ENCODE measurements around the gene FKBP5.
"Not testable (repeated sequence)": the region's sequence is repeated elsewhere in the genome, so short reads cannot be mapped to it uniquely, and the experiment has no call there.

The FKBP5 gene
- total RNA-seq: 57.5 to 116 (median 82.7) reads per million in 9 experiments

GRCh38 chr6:35688605-35689322, at the start of gene FKBP5:
FKBP5 (minus strand) TSS chr6:35688915; CDS start chr6:35642824, 46,091 bp downstream.
- Mint-ChIP-seq H3K4me1 (ENCODE audit: low read depth in 2 of 2) (peaks cover 12 to 13% of the 10 kb centered on the region in 2 donors), H3K4me3 (peak within 1 kb of the TSS; percentile 92 to 96), H3K27ac (peak within 1 kb of the TSS; percentile 87 to 92), H3K36me3 (ENCODE audit: insufficient read depth) (peaks cover under 1% of the 10 kb centered on the region), H3K9me3 (no peaks in the 10 kb centered on the region), H3K27me3 (no peaks in the 10 kb centered on the region)
- DNase-seq (peak; percentile 77 to 81 (median 81)), ATAC-seq (replicated peaks) (peak; percentile 86)

GRCh38 chr6:35737413-35738211, 48.9 kb upstream of the FKBP5 start:
- ATAC-seq (replicated peaks) (peak; percentile 73), DNase-seq (peak; percentile 37 to 41 (median 37))
- peak overlapping the region in 1 of 2 donors; percentile 42 for H3K4me3 Mint-ChIP-seq
- no peaks in the 10 kb centered on the region for H3K9me3 Mint-ChIP-seq
- peaks cover 25 to 28% of the 10 kb centered on the region in 2 donors for H3K4me1 Mint-ChIP-seq (ENCODE audit: low read depth in 2 of 2)
- peak overlapping the region; percentile 6 to 79 for H3K27ac Mint-ChIP-seq
- peaks cover 0 to 1% of the 10 kb centered on the region in 2 donors for H3K27me3 Mint-ChIP-seq
- H3K36me3 Mint-ChIP-seq (ENCODE audit: insufficient read depth): peaks cover 2% of the 10 kb centered on the region

- H3K4me1 Mint-ChIP-seq (ENCODE audit: low read depth in 2 of 2): peaks cover 31 to 33% of the 10 kb centered on the region in 2 donors
- H3K4me3 Mint-ChIP-seq: peak within 1 kb of the TSS in 1 of 2 donors; percentile 42
- no peaks in the 10 kb centered on the region for H3K9me3 Mint-ChIP-seq
- no peak for ATAC-seq (replicated peaks)
- no peak for DNase-seq
- H3K27me3 Mint-ChIP-seq: no peaks in the 10 kb centered on the region
- peak within 1 kb of the TSS; percentile 6 to 79 for H3K27ac Mint-ChIP-seq
- H3K36me3 Mint-ChIP-seq (ENCODE audit: insufficient read depth): peaks cover 2% of the 10 kb centered on the region
Observed at GRCh38 chr6:35736982-35737412, 48.3 kb upstream of the FKBP5 start, which contains the start of gene ARMC12. ARMC12 (plus strand) TSS chr6:35737032; CDS start chr6:35737109, 77 bp downstream.

GRCh38 chr6:35736253-35736894, 47.7 kb upstream of the FKBP5 start:
- DNase-seq (peak; percentile 85 to 88 (median 88)), ATAC-seq (replicated peaks) (peak; percentile 37)
- Mint-ChIP-seq H3K9me3 (no peaks in the 10 kb centered on the region), H3K36me3 (ENCODE audit: insufficient read depth) (peaks cover 7% of the 10 kb centered on the region), H3K4me3 (no peak overlapping the region), H3K27me3 (no peaks in the 10 kb centered on the region), H3K4me1 (ENCODE audit: low read depth in 2 of 2) (peaks cover 34 to 35% of the 10 kb centered on the region in 2 donors), H3K27ac (no peak overlapping the region)

- Mint-ChIP-seq H3K4me3 (no peak overlapping the region), H3K9me3 (no peaks in the 10 kb centered on the region), H3K36me3 (ENCODE audit: insufficient read depth) (peaks cover 8% of the 10 kb centered on the region), H3K27ac (no peak overlapping the region), H3K4me1 (ENCODE audit: low read depth in 2 of 2) (peaks cover 36 to 39% of the 10 kb centered on the region in 2 donors), H3K27me3 (no peaks in the 10 kb centered on the region)
- no peak for ATAC-seq (replicated peaks)
- no peak for DNase-seq
Observed at GRCh38 chr6:35735452-35735851, 46.7 kb upstream of the FKBP5 start.

GRCh38 chr6:35734319-35734718, 45.6 kb upstream of the FKBP5 start:
- not testable (repeated sequence) for H3K4me3 Mint-ChIP-seq; DNase-seq; H3K27me3 Mint-ChIP-seq; H3K9me3 Mint-ChIP-seq; ATAC-seq (replicated peaks); H3K36me3 Mint-ChIP-seq (ENCODE audit: insufficient read depth); H3K27ac Mint-ChIP-seq
- H3K4me1 Mint-ChIP-seq (ENCODE audit: low read depth in 2 of 2): peaks cover 42 to 50% of the 10 kb centered on the region in 2 donors

GRCh38 chr6:35733633-35734032, 44.9 kb upstream of the FKBP5 start:
- Mint-ChIP-seq H3K27me3 (no peaks in the 10 kb centered on the region), H3K9me3 (no peaks in the 10 kb centered on the region), H3K36me3 (ENCODE audit: insufficient read depth) (peaks cover 5% of the 10 kb centered on the region), H3K4me3 (no peak overlapping the region), H3K4me1 (ENCODE audit: low read depth in 2 of 2) (peaks cover 48 to 57% of the 10 kb centered on the region in 2 donors), H3K27ac (no peak overlapping the region)
- ATAC-seq (replicated peaks): no peak
- no peak for DNase-seq

GRCh38 chr6:35731736-35732532, 43.2 kb upstream of the FKBP5 start:
- peaks cover 10% of the 10 kb centered on the region for H3K36me3 Mint-ChIP-seq (ENCODE audit: insufficient read depth)
- ATAC-seq (replicated peaks): peak; percentile 54
- no peaks in the 10 kb centered on the region for H3K27me3 Mint-ChIP-seq
- peaks cover 53 to 63% of the 10 kb centered on the region in 2 donors for H3K4me1 Mint-ChIP-seq (ENCODE audit: low read depth in 2 of 2)
- H3K9me3 Mint-ChIP-seq: no peaks in the 10 kb centered on the region
- DNase-seq: peak; percentile 89 to 92 (median 91)
- H3K4me3 Mint-ChIP-seq: peak overlapping the region; percentile 86 to 87
- H3K27ac Mint-ChIP-seq: peak overlapping the region; percentile 90 to 95

GRCh38 chr6:35731414-35731735, 42.7 kb upstream of the FKBP5 start:
- DNase-seq (peak; percentile 89 to 94 (median 93)), ATAC-seq (replicated peaks) (peak; percentile 45)
- peak overlapping the region; percentile 90 to 95 for H3K27ac Mint-ChIP-seq
- H3K9me3 Mint-ChIP-seq: no peaks in the 10 kb centered on the region
- H3K36me3 Mint-ChIP-seq (ENCODE audit: insufficient read depth): peaks cover 14% of the 10 kb centered on the region
- H3K4me3 Mint-ChIP-seq: peak overlapping the region; percentile 86 to 87
- no peaks in the 10 kb centered on the region for H3K27me3 Mint-ChIP-seq
- peaks cover 58 to 67% of the 10 kb centered on the region in 2 donors for H3K4me1 Mint-ChIP-seq (ENCODE audit: low read depth in 2 of 2)

- Mint-ChIP-seq H3K4me3 (peak overlapping the region; percentile 86 to 87), H3K27me3 (no peaks in the 10 kb centered on the region), H3K4me1 (ENCODE audit: low read depth in 2 of 2) (peaks cover 57 to 68% of the 10 kb centered on the region in 2 donors), H3K9me3 (no peaks in the 10 kb centered on the region), H3K27ac (peak overlapping the region; percentile 90 to 95), H3K36me3 (ENCODE audit: insufficient read depth) (peaks cover 17% of the 10 kb centered on the region)
- DNase-seq (no peak), ATAC-seq (replicated peaks) (no peak)
Observed at GRCh38 chr6:35730745-35731413, 42.2 kb upstream of the FKBP5 start.

GRCh38 chr6:35729722-35730121, 41.0 kb upstream of the FKBP5 start:
- Mint-ChIP-seq H3K27ac (peak overlapping the region; percentile 87 to 95), H3K4me1 (ENCODE audit: low read depth in 2 of 2) (peaks cover 55 to 74% of the 10 kb centered on the region in 2 donors), H3K9me3 (no peaks in the 10 kb centered on the region), H3K4me3 (peak overlapping the region; percentile 80 to 86), H3K27me3 (no peaks in the 10 kb centered on the region), H3K36me3 (ENCODE audit: insufficient read depth) (peaks cover 19% of the 10 kb centered on the region)
- ATAC-seq (replicated peaks): no peak
- no peak for DNase-seq

All from effector memory CD8-positive, alpha-beta T cell (primary cell).